OCI-LY1 (cell line): ENCODE results near the gene MBOAT1.

ENCODE experiments used
- H2AFZ ChIP-seq: fragments of 200-600 bp; sonication (generic), shearing (Covaris generic); 2 replicates; pipeline ENCODE4 v1.6.0; 2014; ENCODE audit warnings: antibody characterized with exemption, mild to moderate bottlenecking, low read length
- H3F3A ChIP-seq: fragments of 200-600 bp; sonication (generic), shearing (Covaris generic); 2 replicates; pipeline ENCODE4 v1.6.0; 2014; ENCODE audit warnings: mild to moderate bottlenecking, antibody characterized with exemption, low read length, moderate library complexity; ENCODE audit not compliant: insufficient read depth
- H3K27ac ChIP-seq: fragments of 200-600 bp; sonication (generic); 2 replicates; pipeline ENCODE4 v1.5.1; 2014; ENCODE audit warnings: low read length, mixed run types, mild to moderate bottlenecking, low read depth; ENCODE audit not compliant: poor library complexity, severe bottlenecking
- H3K27me3 ChIP-seq: fragments of 200-600 bp; sonication (generic); 2 replicates; pipeline ENCODE4 v1.6.0; 2014; ENCODE audit warnings: antibody characterized with exemption, mild to moderate bottlenecking, low read length, moderate library complexity; ENCODE audit not compliant: insufficient read depth
- H3K36me3 ChIP-seq: fragments of 200-600 bp; sonication (generic); 2 replicates; pipeline ENCODE4 v1.6.1; 2014; ENCODE audit warnings: mild to moderate bottlenecking, antibody characterized with exemption, low read length, moderate library complexity, mixed read lengths; ENCODE audit not compliant: insufficient read depth
- H3K4me1 ChIP-seq: fragments of 200-600 bp; sonication (generic); 2 replicates; pipeline ENCODE4 v1.5.1; 2014; ENCODE audit warnings: mild to moderate bottlenecking, low read length, moderate library complexity; ENCODE audit not compliant: insufficient read depth, severe bottlenecking
- H3K4me2 ChIP-seq: fragments of 200-600 bp; sonication (generic), shearing (Covaris generic); 2 replicates; pipeline ENCODE4 v1.6.1; 2014; ENCODE audit warnings: low read length
- H3K4me3 ChIP-seq: fragments of 200-600 bp; sonication (generic); 2 replicates; pipeline ENCODE4 v1.5.1; 2014; ENCODE audit warnings: low read length, low read depth, mild to moderate bottlenecking, mixed read lengths; ENCODE audit not compliant: poor library complexity, severe bottlenecking
- H3K79me2 ChIP-seq: fragments of 200-600 bp; shearing (Covaris generic); 2 replicates; pipeline ENCODE4 v1.6.1; 2016; ENCODE audit warnings: mixed run types, low read length, mixed read lengths; ENCODE audit not compliant: insufficient read depth
- H3K9ac ChIP-seq: fragments of 200-600 bp; sonication (generic), shearing (Covaris generic); 2 replicates; pipeline ENCODE4 v1.6.1; 2014; ENCODE audit warnings: mild to moderate bottlenecking, low read length, mixed read lengths
- H3K9me2 ChIP-seq: fragments of 200-600 bp; sonication (generic), shearing (Covaris generic); 2 replicates; pipeline ENCODE4 v1.6.1; 2014; ENCODE audit warnings: low read depth, mild to moderate bottlenecking, low read length, mixed read lengths
- H3K9me3 ChIP-seq: fragments of 200-600 bp; shearing (Covaris generic); 2 replicates; pipeline ENCODE4 v1.6.1; 2014; ENCODE audit warnings: low read length, mixed read lengths
- H4K20me1 ChIP-seq: fragments of 200-600 bp; sonication (generic), shearing (Covaris generic); 2 replicates; pipeline ENCODE4 v1.6.0; 2016; ENCODE audit warnings: mild to moderate bottlenecking, low read length; ENCODE audit not compliant: insufficient read depth
- EZH2 ChIP-seq: fragments of 200-600 bp; sonication (generic), shearing (Covaris generic); IDR thresholded peaks from 2 replicates; pipeline ENCODE4 v1.8.0; 2017; ENCODE audit warnings: borderline replicate concordance, mixed run types, mild to moderate bottlenecking, antibody characterized with exemption, low read length, moderate library complexity, mixed read lengths
- TF ChIP-seq, protein P1 (sequence below): fragments of 200-600 bp; sonication (generic), shearing (Covaris generic); IDR thresholded peaks from 2 replicates; pipeline ENCODE4 v1.5.1; 2017; ENCODE audit warnings: mild to moderate bottlenecking, antibody characterized with exemption, low read length, moderate library complexity, mixed read lengths

Gene MBOAT1

DNA sequence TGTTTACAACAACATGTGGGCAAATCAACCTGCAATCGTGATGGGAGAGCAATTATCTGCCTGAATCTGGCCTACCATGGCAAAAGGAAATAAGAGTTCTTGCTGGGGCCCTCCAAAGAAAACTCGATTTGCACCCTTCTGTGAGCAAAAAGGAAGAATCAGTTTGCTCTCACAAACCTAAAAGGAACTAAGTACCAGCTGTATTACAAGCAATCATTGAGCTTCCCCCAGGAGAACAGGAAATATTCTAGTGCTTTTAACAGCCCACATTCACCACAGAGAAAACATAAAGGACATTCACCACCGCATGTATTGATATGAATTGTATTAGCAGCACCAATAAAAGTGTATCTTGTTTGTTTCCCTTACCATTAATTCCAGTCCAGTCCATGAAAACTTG, 75.0 kb downstream of the MBOAT1 start:
- Histone ChIP-seq H3K79me2 (no peaks in the 10 kb centered on the region), H3K4me1 (no peaks in the 10 kb centered on the region), H2AFZ (no peak overlapping the region), H3K4me2 (no peak overlapping the region), H3K27ac (no peak overlapping the region), H3K36me3 (no peaks in the 10 kb centered on the region), H4K20me1 (no peaks in the 10 kb centered on the region), H3K9ac (no peak overlapping the region), H3K9me3 (no peaks in the 10 kb centered on the region), H3F3A (no peaks in the 10 kb centered on the region), H3K9me2 (no peaks in the 10 kb centered on the region), H3K4me3 (no peak overlapping the region), H3K27me3 (no peaks in the 10 kb centered on the region)
- TF ChIP-seq, protein P1, sequence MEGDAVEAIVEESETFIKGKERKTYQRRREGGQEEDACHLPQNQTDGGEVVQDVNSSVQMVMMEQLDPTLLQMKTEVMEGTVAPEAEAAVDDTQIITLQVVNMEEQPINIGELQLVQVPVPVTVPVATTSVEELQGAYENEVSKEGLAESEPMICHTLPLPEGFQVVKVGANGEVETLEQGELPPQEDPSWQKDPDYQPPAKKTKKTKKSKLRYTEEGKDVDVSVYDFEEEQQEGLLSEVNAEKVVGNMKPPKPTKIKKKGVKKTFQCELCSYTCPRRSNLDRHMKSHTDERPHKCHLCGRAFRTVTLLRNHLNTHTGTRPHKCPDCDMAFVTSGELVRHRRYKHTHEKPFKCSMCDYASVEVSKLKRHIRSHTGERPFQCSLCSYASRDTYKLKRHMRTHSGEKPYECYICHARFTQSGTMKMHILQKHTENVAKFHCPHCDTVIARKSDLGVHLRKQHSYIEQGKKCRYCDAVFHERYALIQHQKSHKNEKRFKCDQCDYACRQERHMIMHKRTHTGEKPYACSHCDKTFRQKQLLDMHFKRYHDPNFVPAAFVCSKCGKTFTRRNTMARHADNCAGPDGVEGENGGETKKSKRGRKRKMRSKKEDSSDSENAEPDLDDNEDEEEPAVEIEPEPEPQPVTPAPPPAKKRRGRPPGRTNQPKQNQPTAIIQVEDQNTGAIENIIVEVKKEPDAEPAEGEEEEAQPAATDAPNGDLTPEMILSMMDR, result no peak
- TF ChIP-seq EZH2, result no peak

DNA sequence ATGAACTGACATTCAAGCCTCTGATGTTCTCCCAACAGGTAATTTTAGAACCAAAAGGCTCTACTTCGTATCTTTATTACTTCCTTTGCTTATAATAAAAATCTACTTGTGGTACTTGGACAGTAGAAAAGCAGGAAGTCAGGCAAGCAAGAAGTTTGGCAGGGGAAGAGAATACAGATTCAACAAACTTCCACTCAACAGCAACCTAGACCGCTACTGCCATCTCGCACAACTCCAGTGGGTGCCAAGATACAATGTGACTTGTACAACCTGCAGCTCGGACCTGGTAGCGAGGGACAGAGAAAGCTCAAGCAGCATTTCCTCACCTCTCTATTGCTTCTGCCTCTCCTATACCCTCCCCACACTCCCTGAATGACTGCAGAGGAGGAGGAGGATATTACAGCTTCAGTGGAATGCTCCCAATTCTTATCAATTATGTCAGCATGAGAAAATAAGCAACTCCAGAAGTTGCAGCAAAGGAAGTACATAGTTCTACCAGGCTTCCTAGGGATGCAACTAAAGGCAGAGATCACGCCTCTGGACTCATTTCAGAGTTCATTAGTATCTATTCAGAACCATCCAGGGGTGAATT, 76.5 kb downstream of the MBOAT1 start:
- no peaks in the 10 kb centered on the region for H4K20me1 ChIP-seq
- no peak overlapping the region for H3K9ac ChIP-seq
- H3K79me2 ChIP-seq, result no peaks in the 10 kb centered on the region
- no peaks in the 10 kb centered on the region for H3K4me1 ChIP-seq
- no peak overlapping the region for H3K4me3 ChIP-seq
- TF ChIP-seq, protein P1, result no peak
- no peak for TF ChIP-seq EZH2
- no peak overlapping the region for H2AFZ ChIP-seq
- H3K27me3 ChIP-seq, result no peaks in the 10 kb centered on the region
- no peak overlapping the region for H3K4me2 ChIP-seq
- no peaks in the 10 kb centered on the region for H3K9me2 ChIP-seq
- H3K27ac ChIP-seq, result no peak overlapping the region
- H3K36me3 ChIP-seq, result no peaks in the 10 kb centered on the region
- no peaks in the 10 kb centered on the region for H3K9me3 ChIP-seq
- no peaks in the 10 kb centered on the region for H3F3A ChIP-seq

DNA sequence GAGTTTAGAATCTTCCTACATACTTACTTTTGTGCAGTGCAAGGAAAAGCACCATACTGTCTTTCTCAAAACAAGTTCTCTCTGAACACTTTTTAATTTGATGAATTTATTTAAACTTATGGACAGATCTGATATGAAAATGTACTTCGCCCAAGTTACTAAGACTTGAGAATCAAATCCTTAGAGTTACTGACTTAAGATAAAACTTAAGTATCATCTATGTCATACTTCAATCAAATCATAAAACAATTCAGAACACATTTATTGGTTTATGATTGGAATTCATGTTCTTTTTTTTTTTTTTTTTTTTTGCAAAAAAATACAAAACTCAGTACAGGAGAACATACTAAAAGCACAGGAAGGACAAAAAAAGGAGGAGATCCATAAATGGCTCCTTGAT, 77.7 kb downstream of the MBOAT1 start:
- TF ChIP-seq, protein P1, result no peak
- no peak for TF ChIP-seq EZH2
- no peaks in the 10 kb centered on the region for H4K20me1 ChIP-seq

More for the DNA sequence above, 77.7 kb downstream of the MBOAT1 start:
- no peak overlapping the region for H3K4me2 ChIP-seq
- H3F3A ChIP-seq, result no peaks in the 10 kb centered on the region
- no peak overlapping the region for H3K27ac ChIP-seq
- H3K9me3 ChIP-seq, result no peaks in the 10 kb centered on the region
- H3K4me3 ChIP-seq, result no peak overlapping the region
- H3K79me2 ChIP-seq, result no peaks in the 10 kb centered on the region
- H3K4me1 ChIP-seq, result no peaks in the 10 kb centered on the region
- no peak overlapping the region for H2AFZ ChIP-seq
- no peaks in the 10 kb centered on the region for H3K9me2 ChIP-seq
- no peaks in the 10 kb centered on the region for H3K27me3 ChIP-seq
- H3K36me3 ChIP-seq, result no peaks in the 10 kb centered on the region
- no peak overlapping the region for H3K9ac ChIP-seq
